ENCODE measurements around the gene PGBD5.

- TF ChIP-seq TSHZ2 (CRISPR knock-in tag; IDR thresholded peaks at IDR 0.05) (no peak), ZC3H10 (CRISPR knock-in tag; IDR thresholded peaks at IDR 0.05) (no peak), PATZ1 (CRISPR knock-in tag; IDR thresholded peaks at IDR 0.05; ENCODE audit: borderline replicate concordance) (no peak)
These were observed 1.8 kb upstream of the PGBD5 start for GRCh38 chr1:230427981-230428380.

All from SK-N-SH treated with all-trans-retinoic acid at 6 μM for 48 hours (cell line).